ENCODE measurements around the gene NRXN3. TPM values are rescaled to one million over a fixed set of nuclear protein-coding genes. Genes with fewer than 3 reads are reported as not detected.

The NRXN3 gene
- total RNA-seq, 2 experiments from 2014 or later: not detected

DNA sequence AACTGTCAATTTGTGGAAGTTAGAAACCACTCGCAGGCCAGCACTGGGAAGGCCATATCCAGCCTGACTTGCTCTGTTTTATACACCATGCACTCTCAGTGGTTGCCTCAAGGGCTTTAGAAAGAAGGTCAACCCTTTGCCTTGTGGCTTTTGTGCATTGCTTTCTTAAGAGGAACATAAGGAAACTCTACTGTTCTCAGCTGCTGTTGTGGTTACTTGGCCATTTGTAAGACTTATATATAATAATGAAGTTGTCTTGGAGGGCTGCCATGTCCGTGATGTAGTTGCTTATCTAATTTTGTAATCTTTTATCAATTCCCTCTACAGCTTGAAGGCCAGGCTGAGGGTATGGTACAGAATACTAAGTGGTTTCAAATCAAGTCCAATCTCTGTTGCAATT is 1403.3 kb downstream of the NRXN3 start:
- H3K4me2 ChIP-seq (ENCODE audit: low read length): no peak overlapping the region
- H3K79me2 ChIP-seq (ENCODE audit: insufficient read depth, low read depth, low read length): no peaks in the 10 kb centered on the region
- TF ChIP-seq, protein P1, sequence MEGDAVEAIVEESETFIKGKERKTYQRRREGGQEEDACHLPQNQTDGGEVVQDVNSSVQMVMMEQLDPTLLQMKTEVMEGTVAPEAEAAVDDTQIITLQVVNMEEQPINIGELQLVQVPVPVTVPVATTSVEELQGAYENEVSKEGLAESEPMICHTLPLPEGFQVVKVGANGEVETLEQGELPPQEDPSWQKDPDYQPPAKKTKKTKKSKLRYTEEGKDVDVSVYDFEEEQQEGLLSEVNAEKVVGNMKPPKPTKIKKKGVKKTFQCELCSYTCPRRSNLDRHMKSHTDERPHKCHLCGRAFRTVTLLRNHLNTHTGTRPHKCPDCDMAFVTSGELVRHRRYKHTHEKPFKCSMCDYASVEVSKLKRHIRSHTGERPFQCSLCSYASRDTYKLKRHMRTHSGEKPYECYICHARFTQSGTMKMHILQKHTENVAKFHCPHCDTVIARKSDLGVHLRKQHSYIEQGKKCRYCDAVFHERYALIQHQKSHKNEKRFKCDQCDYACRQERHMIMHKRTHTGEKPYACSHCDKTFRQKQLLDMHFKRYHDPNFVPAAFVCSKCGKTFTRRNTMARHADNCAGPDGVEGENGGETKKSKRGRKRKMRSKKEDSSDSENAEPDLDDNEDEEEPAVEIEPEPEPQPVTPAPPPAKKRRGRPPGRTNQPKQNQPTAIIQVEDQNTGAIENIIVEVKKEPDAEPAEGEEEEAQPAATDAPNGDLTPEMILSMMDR (conservative IDR thresholded peaks at IDR 0.05; ENCODE audit: low read length): no peak
- TF ChIP-seq EZH2phosphoT487 (IDR thresholded peaks at IDR 0.05; ENCODE audit: borderline replicate concordance, low read depth, low read length): no peak
- no peaks in the 10 kb centered on the region for H3K4me1 ChIP-seq (ENCODE audit: insufficient read depth, low read length, poor library complexity, severe bottlenecking)
- POLR2A ChIA-PET: no interaction called here
- CTCF ChIA-PET (ENCODE audit: unreplicated experiment): no interaction called here
- no TSS peak for BruUV-seq (replicated peaks)
- no peak overlapping the region for H3K4me3 ChIP-seq (ENCODE audit: low read depth, low read length, poor library complexity, severe bottlenecking)
- H3K9me2 ChIP-seq (ENCODE audit: insufficient read depth, low read length): no peaks in the 10 kb centered on the region
- no peak for DNase-seq (ENCODE audit: low spot score)
- no peak overlapping the region for H3K27ac ChIP-seq (ENCODE audit: low read depth, low read length, poor library complexity, severe bottlenecking)
- intact Hi-C loops (cut with micrococcal nuclease; ENCODE audit: unreplicated experiment): no loop called here
- H3K36me3 ChIP-seq (ENCODE audit: insufficient read depth, low read length): no peaks in the 10 kb centered on the region
- H3K9me3 ChIP-seq (ENCODE audit: low read length): no peaks in the 10 kb centered on the region
- H2AFZ ChIP-seq (ENCODE audit: low read length): no peak overlapping the region
- no peaks in the 10 kb centered on the region for H4K20me1 ChIP-seq (ENCODE audit: insufficient read depth, low read length)

DNA sequence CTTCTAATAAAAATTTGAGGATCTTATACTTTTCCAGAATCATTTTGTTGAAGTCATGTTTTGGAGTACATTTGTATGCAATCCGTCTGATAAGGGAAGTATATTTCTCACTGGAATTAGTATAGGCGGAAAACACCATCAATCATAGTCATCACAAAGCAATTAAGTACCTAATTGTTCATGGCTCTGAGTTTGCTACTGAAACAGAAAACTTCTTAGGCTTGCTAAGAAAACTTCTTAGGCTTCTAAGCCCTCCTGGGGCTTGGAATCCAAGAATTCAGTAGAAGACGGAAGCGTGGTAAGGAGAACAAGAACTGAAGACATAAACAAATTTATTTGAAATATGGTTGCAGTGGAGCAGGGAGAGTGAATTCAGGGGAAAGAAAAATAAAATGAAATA is 1404.9 kb downstream of the NRXN3 start:
- ChIA-PET CTCF (ENCODE audit: unreplicated experiment) (no interaction called here), POLR2A (no interaction called here)
- no peak overlapping the region for H2AFZ ChIP-seq (ENCODE audit: low read length)
- H3K9me3 ChIP-seq (ENCODE audit: low read length): no peaks in the 10 kb centered on the region
- no peak overlapping the region for H3K4me3 ChIP-seq (ENCODE audit: low read depth, low read length, poor library complexity, severe bottlenecking)
- no peaks in the 10 kb centered on the region for H3K4me1 ChIP-seq (ENCODE audit: insufficient read depth, low read length, poor library complexity, severe bottlenecking)
- H3K36me3 ChIP-seq (ENCODE audit: insufficient read depth, low read length): no peaks in the 10 kb centered on the region
- no peaks in the 10 kb centered on the region for H4K20me1 ChIP-seq (ENCODE audit: insufficient read depth, low read length)
- TF ChIP-seq, protein P1 (conservative IDR thresholded peaks at IDR 0.05; ENCODE audit: low read length): no peak
- no peak for TF ChIP-seq EZH2phosphoT487 (IDR thresholded peaks at IDR 0.05; ENCODE audit: borderline replicate concordance, low read depth, low read length)
- no peaks in the 10 kb centered on the region for H3K9me2 ChIP-seq (ENCODE audit: insufficient read depth, low read length)
- no peak overlapping the region for H3K27ac ChIP-seq (ENCODE audit: low read depth, low read length, poor library complexity, severe bottlenecking)
- no peak for DNase-seq (ENCODE audit: low spot score)
- no TSS peak for BruUV-seq (replicated peaks)
- H3K4me2 ChIP-seq (ENCODE audit: low read length): no peak overlapping the region
- no peaks in the 10 kb centered on the region for H3K79me2 ChIP-seq (ENCODE audit: insufficient read depth, low read depth, low read length)
- intact Hi-C loops (cut with micrococcal nuclease; ENCODE audit: unreplicated experiment): no loop called here

DNA sequence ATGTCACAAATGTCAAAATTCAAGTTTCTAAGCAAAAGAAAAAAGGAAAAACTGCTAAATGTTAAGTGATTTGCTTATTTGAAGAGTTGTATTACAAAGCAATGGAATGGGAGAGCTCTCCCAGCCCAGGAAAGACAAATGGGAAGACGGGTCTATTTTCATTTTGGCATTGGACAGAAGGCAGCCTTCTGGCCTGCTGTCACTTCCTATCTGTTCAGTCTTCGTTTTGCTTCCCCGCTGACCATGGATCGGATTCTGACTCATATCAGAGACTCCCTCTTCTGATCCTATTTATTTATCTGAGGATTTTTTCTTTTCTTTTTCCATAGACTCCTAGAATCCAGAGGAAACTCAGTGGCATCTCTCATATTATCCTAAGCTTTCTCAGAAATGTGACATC is 1406.3 kb downstream of the NRXN3 start:
- H3K27ac ChIP-seq (ENCODE audit: low read depth, low read length, poor library complexity, severe bottlenecking): no peak overlapping the region
- CTCF ChIA-PET (ENCODE audit: unreplicated experiment): no interaction called here
- no peaks in the 10 kb centered on the region for H3K4me1 ChIP-seq (ENCODE audit: insufficient read depth, low read length, poor library complexity, severe bottlenecking)
- H3K9me2 ChIP-seq (ENCODE audit: insufficient read depth, low read length): no peaks in the 10 kb centered on the region
- H3K9me3 ChIP-seq (ENCODE audit: low read length): no peaks in the 10 kb centered on the region
- intact Hi-C loops (cut with micrococcal nuclease; ENCODE audit: unreplicated experiment): no loop called here
- no peak overlapping the region for H2AFZ ChIP-seq (ENCODE audit: low read length)
- no peak for DNase-seq (ENCODE audit: low spot score)
- no peaks in the 10 kb centered on the region for H3K36me3 ChIP-seq (ENCODE audit: insufficient read depth, low read length)
- POLR2A ChIA-PET: no interaction called here
- no peaks in the 10 kb centered on the region for H4K20me1 ChIP-seq (ENCODE audit: insufficient read depth, low read length)
- no peaks in the 10 kb centered on the region for H3K79me2 ChIP-seq (ENCODE audit: insufficient read depth, low read depth, low read length)
- no peak overlapping the region for H3K4me2 ChIP-seq (ENCODE audit: low read length)
- BruUV-seq (replicated peaks): no TSS peak
- TF ChIP-seq EZH2phosphoT487 (IDR thresholded peaks at IDR 0.05; ENCODE audit: borderline replicate concordance, low read depth, low read length): no peak
- TF ChIP-seq, protein P1 (conservative IDR thresholded peaks at IDR 0.05; ENCODE audit: low read length): no peak
- no peak overlapping the region for H3K4me3 ChIP-seq (ENCODE audit: low read depth, low read length, poor library complexity, severe bottlenecking)
